HG03460 (cell line): ENCODE results near the gene SPDYE17.
"Not testable (repeated sequence)": the region's sequence is repeated elsewhere in the genome, so short reads cannot be mapped to it uniquely, and the experiment has no call there.

Source experiments
- ATAC-seq: cut with Tn5 transposase; IDR thresholded peaks from one replicate; pipeline ENCODE4 v1.9.1; 2021; ENCODE audit not compliant: unreplicated experiment

Gene SPDYE17

GRCh38 chr7:76972391-76972790, 59.8 kb downstream of the SPDYE17 start:
- not testable (repeated sequence) for ATAC-seq
